ENCODE data around the gene TTC7B. TPM values are rescaled to one million over a fixed set of nuclear protein-coding genes. Genes with fewer than 3 reads are reported as not detected.

TTC7B gene
- total RNA-seq, 1 experiment from 2014 or later, result 9.6 TPM

DNA sequence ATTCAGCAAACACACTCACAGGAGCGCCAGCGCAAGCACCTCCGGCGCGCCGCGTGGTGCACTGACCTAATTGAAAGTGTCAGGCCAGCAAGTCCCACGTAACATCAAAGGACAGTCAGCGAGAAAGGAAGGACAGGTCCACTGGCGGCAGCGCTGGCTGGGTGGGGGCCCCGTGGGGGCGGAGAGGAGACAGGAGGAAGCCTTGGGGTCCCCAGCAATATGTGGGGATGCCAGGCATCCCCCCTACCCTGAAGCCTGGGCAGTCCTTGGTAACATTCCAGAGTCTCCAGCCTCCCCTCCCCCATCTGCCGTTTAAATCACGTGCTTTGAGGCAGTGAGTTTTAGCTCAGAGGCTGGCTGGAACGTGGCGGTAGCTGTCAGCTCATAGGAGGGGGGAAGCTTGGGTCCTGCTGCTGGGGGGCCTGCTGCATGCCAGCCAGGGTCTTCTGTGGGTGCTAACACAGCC, 260.2 kb downstream of the TTC7B start:
- no peak for DNase-seq
- TF ChIP-seq, protein P1, sequence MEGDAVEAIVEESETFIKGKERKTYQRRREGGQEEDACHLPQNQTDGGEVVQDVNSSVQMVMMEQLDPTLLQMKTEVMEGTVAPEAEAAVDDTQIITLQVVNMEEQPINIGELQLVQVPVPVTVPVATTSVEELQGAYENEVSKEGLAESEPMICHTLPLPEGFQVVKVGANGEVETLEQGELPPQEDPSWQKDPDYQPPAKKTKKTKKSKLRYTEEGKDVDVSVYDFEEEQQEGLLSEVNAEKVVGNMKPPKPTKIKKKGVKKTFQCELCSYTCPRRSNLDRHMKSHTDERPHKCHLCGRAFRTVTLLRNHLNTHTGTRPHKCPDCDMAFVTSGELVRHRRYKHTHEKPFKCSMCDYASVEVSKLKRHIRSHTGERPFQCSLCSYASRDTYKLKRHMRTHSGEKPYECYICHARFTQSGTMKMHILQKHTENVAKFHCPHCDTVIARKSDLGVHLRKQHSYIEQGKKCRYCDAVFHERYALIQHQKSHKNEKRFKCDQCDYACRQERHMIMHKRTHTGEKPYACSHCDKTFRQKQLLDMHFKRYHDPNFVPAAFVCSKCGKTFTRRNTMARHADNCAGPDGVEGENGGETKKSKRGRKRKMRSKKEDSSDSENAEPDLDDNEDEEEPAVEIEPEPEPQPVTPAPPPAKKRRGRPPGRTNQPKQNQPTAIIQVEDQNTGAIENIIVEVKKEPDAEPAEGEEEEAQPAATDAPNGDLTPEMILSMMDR (IDR thresholded peaks at IDR 0.05; ENCODE audit: unreplicated experiment), result no peak
- BruUV-seq (replicated peaks), result no TSS peak
- no peaks in the 10 kb centered on the region for H3K9me3 Mint-ChIP-seq (ENCODE audit: low read depth, unreplicated experiment)
- no peaks in the 10 kb centered on the region for H3K4me1 Mint-ChIP-seq (ENCODE audit: low read depth, unreplicated experiment)
- intact Hi-C loops (cut with micrococcal nuclease; ENCODE audit: unreplicated experiment), result no loop called here
- H3K36me3 Mint-ChIP-seq (ENCODE audit: insufficient read depth, unreplicated experiment), result no peaks in the 10 kb centered on the region
- no peak overlapping the region for H3K27ac Mint-ChIP-seq (ENCODE audit: unreplicated experiment)
- H3K4me3 Mint-ChIP-seq (ENCODE audit: low read depth, unreplicated experiment), result no peak overlapping the region
- no peaks in the 10 kb centered on the region for H3K27me3 Mint-ChIP-seq (ENCODE audit: unreplicated experiment)
- CTCF ChIA-PET, result interaction anchor here (0.7 kb wide), 1 partner anchor 67 kb away, joined by 3 read pairs; no protein-coding TSS in a partner anchor

DNA sequence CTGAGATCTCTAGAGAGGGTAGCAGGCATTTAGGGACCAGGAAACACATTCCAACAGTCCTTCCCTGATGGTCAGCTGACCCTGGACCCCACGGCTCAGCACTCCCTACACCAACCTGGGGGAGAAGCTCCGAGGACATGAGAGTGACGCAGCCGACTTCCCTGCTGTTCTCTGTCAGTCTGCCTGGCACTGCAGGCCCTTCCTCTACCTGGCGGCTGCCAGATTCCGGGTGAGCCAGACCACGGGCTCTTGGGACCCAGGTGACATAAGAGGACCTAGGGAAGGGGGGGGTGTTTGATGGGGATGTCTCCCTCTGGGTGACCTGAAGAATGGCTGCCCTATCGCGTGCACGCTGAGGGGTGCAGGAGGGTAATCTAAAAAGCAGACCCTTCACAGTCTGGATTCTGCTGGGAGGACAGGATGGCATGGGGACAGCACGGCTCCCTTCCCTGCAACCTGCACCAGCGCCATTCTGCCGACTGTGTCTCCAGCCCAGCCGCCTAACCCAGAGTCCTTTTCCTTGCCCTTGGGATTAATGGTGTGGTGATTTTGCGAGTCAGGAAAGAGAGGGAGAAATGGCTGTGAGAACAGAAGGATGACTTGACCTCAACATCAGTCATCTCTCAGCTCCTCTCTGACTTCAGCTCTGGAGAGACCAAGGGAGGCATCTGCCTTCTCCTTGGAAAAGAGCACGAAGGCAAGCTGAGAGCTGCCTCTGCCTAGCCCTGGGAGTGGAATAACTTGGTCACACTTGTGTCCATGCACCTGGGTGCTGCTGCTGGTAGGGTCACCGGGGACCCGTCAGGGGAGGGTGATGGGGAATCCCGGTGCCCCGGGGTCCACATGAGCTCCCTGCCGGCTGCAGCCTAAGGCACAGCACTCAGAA, 260.9 kb downstream of the TTC7B start:
- CTCF ChIA-PET, result no interaction called here
- no peak overlapping the region for H3K27ac Mint-ChIP-seq (ENCODE audit: unreplicated experiment)

DNA sequence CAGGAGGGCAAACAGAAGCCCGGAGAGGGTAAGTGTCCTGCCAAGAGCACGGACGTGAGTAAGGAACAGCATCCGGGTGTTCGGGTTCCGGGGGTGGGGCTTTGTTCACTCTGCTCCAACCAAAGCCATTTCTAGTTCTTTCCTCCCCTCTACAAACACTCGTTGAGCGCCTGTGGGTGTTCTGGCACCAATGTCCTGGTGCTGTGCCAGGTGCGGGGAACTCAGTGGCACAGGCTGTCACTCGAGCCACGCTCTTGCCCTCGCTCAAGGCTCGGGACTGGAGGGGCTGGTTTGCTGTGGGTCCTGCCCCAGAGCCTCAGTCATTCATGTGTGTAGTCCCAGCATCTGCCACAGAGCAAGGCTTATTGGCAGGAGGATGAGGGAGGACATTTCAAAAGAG, 261.9 kb downstream of the TTC7B start:
- TF ChIP-seq, protein P1 (IDR thresholded peaks at IDR 0.05; ENCODE audit: unreplicated experiment), result no peak
- CTCF ChIA-PET, result no interaction called here
- Mint-ChIP-seq H3K4me3 (ENCODE audit: low read depth, unreplicated experiment) (no peak overlapping the region), H3K36me3 (ENCODE audit: insufficient read depth, unreplicated experiment) (no peaks in the 10 kb centered on the region), H3K4me1 (ENCODE audit: low read depth, unreplicated experiment) (no peaks in the 10 kb centered on the region), H3K9me3 (ENCODE audit: low read depth, unreplicated experiment) (no peaks in the 10 kb centered on the region), H3K27me3 (ENCODE audit: unreplicated experiment) (no peaks in the 10 kb centered on the region), H3K27ac (ENCODE audit: unreplicated experiment) (no peak overlapping the region)
- no TSS peak for BruUV-seq (replicated peaks)
- no peak for DNase-seq
- intact Hi-C loops (cut with micrococcal nuclease; ENCODE audit: unreplicated experiment), result no loop called here

More for the DNA sequence above, 260.9 kb downstream of the TTC7B start:
- no TSS peak for BruUV-seq (replicated peaks)
- H3K4me3 Mint-ChIP-seq (ENCODE audit: low read depth, unreplicated experiment), result no peak overlapping the region
- no peak for DNase-seq
- intact Hi-C loops (cut with micrococcal nuclease; ENCODE audit: unreplicated experiment), result no loop called here
- no peaks in the 10 kb centered on the region for H3K9me3 Mint-ChIP-seq (ENCODE audit: low read depth, unreplicated experiment)
- H3K27me3 Mint-ChIP-seq (ENCODE audit: unreplicated experiment), result no peaks in the 10 kb centered on the region
- TF ChIP-seq, protein P1 (IDR thresholded peaks at IDR 0.05; ENCODE audit: unreplicated experiment), result no peak
- no peaks in the 10 kb centered on the region for H3K4me1 Mint-ChIP-seq (ENCODE audit: low read depth, unreplicated experiment)
- no peaks in the 10 kb centered on the region for H3K36me3 Mint-ChIP-seq (ENCODE audit: insufficient read depth, unreplicated experiment)

DNA sequence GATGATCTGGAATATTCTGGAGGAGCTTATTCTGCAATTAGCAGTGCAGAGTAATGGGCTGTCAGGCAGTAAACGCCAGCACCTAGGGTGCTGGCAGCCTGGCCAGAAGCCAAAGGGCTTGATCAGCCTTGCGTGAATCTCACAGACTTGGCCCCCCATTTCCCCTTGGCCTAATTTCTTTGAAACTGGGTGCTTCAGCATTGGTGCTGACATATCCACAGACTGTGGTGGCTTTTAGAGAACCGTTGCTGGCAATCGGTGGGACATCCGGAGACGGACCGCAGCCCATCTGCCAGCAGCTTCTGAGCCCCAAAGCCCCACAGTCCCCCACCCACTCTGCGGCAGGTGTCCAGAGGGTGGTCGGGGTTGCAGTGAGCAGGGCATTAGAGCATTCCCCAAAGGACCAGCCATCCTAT, 262.3 kb downstream of the TTC7B start:
- CTCF ChIA-PET, result no interaction called here
- H3K27ac Mint-ChIP-seq (ENCODE audit: unreplicated experiment), result no peak overlapping the region

More for the DNA sequence above, 262.3 kb downstream of the TTC7B start:
- no TSS peak for BruUV-seq (replicated peaks)
- no peaks in the 10 kb centered on the region for H3K9me3 Mint-ChIP-seq (ENCODE audit: low read depth, unreplicated experiment)
- DNase-seq, result no peak
- H3K4me1 Mint-ChIP-seq (ENCODE audit: low read depth, unreplicated experiment), result no peaks in the 10 kb centered on the region
- TF ChIP-seq, protein P1 (IDR thresholded peaks at IDR 0.05; ENCODE audit: unreplicated experiment), result no peak
- no peaks in the 10 kb centered on the region for H3K36me3 Mint-ChIP-seq (ENCODE audit: insufficient read depth, unreplicated experiment)
- intact Hi-C loops (cut with micrococcal nuclease; ENCODE audit: unreplicated experiment), result no loop called here
- no peak overlapping the region for H3K4me3 Mint-ChIP-seq (ENCODE audit: low read depth, unreplicated experiment)
- no peaks in the 10 kb centered on the region for H3K27me3 Mint-ChIP-seq (ENCODE audit: unreplicated experiment)

Measured in Calu3 (cell line).